SK-MEL-5 (cell line): ENCODE data around the gene FAM168A. TPM values are rescaled to one million over a fixed set of nuclear protein-coding genes. Genes with fewer than 3 reads are reported as not detected.
A peak's percentile ranks its signal among the peaks of the same experiment; 100 is the strongest.

Experiments
- DNase-seq: peaks from one replicate; pipeline ENCODE4 v3.0.0-alpha.2; 2016; ENCODE audit warnings: low read depth, low spot score
- in situ Hi-C: cut with HindIII; loops from 2 replicates; pipeline ENCODE4 v1.10.0; 2016; ENCODE audit warnings: low sequenced_read_pairs, high pct_unique_total_duplicates, low pct_unique_long_range_greater_than_20kb
- total RNA-seq: library from RNA; depleted of rRNA; stranded (reverse); fragments of >200 nt; shearing (Covaris generic); gene quantifications from 2 replicates; pipeline ENCODE4 v1.2.3, GENCODE V29; 2014

Gene FAM168A
- total RNA-seq, 1 experiment from 2014 or later = 27.0 TPM

DNA sequence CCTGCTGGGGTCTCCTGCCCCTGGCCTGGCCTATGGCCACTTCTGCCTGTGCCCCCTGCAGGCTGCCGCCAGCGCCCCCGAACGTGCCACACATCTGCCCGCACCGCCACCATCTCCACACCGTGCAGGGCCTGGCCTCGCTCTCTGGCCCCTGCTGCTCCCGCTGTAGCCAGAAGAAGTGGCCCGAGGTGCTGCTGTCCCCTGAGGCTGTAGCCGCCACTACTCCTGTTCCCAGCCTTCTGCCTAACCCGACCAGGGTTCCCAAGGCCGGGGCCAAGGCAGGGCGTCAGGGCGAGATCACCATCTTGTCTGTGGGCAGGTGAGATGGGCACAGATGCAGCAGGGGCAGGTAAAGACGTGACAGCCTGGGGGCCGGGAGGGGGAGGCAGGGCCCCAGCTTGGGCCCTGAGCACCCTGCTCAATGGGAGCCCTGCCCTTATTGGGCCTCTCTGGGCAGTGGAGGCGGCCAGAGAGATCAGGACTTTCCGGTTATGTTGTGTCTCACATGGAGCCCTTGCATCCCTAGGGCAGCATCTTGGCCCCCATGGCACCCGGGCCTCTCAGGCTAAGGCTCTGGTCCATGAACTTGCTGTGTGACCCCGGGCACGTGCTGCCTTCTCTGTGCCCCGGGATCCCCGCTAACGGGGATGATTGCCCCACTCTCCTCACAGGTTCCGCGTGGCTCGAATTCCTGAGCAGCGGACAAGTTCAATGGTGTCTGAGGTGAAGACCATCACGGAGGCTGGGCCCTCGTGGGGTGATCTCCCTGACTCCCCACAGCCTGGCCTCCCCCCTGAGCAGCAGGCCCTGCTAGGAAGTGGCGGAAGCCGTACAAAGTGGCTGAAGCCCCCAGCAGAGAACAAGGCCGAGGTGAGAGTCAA is 203.3 kb downstream of the FAM168A start:
- in situ Hi-C loops = no loop called here
- DNase-seq = no peak

- DNase-seq = peak; percentile 88
- in situ Hi-C loops = no loop called here
These were observed 204.2 kb downstream of the FAM168A start for GRCh38 chr11:73393479-73394415.

DNA sequence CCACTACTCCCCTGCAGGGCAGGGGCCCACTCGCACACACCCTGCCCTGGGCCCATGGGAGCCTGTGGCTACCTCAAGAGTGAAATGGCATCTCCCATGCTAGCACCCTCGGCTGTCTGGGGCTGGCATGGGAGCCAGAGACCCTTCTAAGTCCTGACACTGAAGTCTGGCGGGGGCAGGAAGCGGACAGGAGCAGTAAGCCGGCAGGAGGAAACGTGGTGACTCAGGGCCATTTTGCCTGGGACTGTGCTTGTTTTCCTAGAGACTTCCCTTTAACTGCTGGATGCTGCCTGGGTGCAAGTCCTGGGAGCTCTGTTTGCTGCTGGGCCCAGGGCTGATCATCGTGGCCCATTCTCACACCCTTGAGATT is 204.9 kb downstream of the FAM168A start:
- in situ Hi-C loops = no loop called here
- no peak for DNase-seq

- DNase-seq = no peak
- in situ Hi-C loops = no loop called here
These were observed 205.6 kb downstream of the FAM168A start for GRCh38 chr11:73392108-73393010.

- in situ Hi-C loops = no loop called here
- no peak for DNase-seq
These were observed 206.2 kb downstream of the FAM168A start for GRCh38 chr11:73391665-73392064.

DNA sequence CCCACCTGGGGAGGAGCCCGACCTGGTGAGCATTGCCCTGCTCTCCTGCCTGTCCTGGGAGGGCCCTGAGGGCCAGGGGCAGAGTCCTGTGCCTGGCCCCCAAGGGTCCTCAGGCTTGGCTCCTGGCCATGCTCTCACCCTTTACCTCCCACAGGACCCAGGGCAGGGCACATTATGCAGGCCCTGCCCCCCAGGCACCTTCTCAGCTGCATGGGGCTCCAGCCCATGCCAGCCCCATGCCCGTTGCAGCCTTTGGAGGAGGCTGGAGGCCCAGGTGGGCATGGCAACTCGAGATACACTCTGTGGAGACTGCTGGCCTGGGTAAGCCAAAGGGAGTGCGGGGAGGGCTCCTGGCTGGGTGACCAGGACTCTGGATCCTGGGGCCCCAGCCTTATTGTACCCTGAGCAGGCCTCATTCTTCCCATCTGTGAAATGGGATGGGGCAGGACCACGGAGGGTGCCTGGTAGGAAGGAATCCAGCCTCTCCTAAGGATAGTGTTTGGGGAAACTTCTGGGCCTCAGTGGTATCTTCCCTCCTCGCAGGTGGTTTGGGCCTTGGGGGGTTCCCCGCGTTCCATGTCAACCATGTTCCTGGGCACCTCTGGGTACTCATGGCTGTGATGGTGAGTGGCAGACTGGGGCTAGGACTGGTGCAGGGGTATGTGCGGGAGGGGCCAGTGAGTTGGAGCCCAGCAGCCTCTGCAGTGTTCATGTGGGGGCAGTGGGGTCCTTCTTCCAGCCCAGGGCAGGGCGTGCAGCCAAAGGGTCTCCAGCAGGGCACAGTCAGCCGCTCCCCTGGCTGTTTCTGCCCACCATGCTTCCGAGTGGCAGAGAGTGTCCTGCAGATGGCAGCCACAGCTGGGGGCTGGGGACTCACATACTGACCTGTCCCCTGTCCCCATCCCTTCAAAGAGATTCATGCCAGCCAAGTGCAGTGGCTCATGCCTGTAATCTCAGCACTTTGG is 207.0 kb downstream of the FAM168A start:
- in situ Hi-C loops = no loop called here
- DNase-seq = no peak

- in situ Hi-C loops = no loop called here
These were observed 208.0 kb downstream of the FAM168A start for GRCh38 chr11:73389916-73390315.

GRCh38 chr11:73389134-73389525 is 208.8 kb downstream of the FAM168A start:
- in situ Hi-C loops = no loop called here
- no peak for DNase-seq

More at GRCh38 chr11:73389916-73390315, 208.0 kb downstream of the FAM168A start:
- DNase-seq = no peak

DNA sequence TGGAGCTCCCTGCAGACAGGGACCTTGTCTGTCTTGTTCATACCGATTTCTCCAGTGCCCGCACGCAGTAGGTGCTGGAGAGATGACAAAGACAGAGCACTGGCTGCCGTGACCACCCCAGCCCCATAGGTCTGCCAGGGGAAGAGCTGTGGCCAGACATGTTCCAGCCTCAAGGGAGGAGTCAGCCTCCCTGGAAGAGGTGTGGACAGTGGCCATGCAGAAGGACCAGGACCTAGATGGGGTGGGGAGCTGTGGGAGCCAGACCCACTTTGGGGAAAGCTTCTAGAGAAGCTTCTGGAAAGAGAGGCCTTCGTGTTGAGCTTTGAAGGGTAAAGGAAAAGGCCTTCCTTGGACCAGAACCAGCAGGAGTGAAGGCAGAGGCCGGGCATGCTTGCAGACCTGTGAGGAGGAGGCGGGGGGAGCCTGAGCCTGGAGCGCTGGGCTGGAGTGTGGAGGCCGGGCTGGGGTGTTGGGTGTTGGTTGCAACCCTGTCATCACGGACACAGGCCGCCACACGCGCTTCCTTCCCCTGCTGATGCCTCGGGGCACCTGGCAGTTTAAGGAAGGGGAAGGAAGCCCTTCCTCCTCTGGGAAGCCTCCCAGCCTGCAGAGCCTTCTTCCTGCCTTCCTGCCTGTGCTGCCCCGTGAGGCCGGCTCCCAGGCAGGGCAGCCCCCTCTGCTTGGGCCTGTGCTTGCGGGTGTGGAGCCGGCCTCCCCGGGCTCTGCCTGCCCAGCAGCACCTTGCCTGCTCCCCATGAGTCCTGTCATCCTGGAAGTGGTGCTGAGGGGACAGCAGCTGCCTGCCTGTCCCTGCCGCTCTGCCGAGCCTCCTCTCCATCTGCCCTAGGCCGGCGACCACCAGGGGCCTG is 209.4 kb downstream of the FAM168A start:
- in situ Hi-C loops = no loop called here
- DNase-seq = no peak

DNA sequence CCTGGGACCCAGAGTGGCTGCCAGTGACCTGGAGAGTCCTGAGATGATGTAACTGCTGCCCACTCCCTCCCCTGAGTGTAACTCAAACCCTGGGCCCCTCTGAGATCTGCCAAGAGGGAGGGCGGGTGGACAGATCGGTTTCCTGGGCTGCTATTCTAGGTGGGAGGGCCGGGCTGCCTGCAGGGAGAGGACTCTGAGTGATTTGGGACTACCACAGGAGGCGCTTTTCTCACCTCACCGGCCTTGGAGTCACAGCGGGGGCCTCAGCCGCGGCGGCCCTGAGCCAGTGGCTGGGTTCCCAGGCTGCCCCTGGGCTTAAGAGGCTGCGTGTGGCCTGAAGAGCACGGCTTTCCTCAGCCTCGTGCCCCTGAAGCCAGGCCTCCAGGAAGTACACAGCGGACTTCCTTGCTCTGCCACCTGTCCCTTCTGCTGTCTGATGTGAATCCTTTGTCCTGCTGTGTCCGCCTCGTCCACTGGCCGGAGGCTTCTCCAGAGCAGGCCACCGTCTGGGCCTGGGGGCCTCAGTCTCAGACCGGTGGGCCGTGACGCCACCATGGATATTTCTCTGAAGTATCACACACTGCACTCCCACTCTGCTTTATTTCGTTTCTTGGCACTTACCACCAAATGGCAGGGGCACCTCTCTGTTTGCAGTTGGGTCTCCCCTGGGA is 210.2 kb downstream of the FAM168A start:
- DNase-seq = no peak
- in situ Hi-C loops = no loop called here

DNA sequence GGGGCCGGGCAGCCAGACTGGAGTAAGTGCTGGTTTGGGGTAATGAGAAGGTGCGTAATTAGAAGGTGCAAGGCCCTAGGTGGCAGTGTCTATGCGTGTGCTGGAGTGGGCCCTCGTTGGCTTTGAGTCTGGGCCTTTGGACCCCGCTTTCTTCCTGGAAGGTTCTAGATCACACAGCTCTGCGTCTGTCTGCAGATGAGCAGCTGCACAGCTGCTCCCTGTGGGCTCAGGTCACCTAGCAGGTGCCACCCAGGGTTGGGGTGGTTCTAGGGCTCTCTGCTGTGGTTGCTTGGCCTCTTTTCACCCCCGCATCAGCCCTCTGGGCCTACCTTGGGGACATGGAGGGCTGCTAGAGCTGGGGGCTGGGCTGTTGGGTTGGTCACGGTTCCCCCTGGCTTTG is 211.4 kb downstream of the FAM168A start:
- no peak for DNase-seq
- in situ Hi-C loops = no loop called here

DNA sequence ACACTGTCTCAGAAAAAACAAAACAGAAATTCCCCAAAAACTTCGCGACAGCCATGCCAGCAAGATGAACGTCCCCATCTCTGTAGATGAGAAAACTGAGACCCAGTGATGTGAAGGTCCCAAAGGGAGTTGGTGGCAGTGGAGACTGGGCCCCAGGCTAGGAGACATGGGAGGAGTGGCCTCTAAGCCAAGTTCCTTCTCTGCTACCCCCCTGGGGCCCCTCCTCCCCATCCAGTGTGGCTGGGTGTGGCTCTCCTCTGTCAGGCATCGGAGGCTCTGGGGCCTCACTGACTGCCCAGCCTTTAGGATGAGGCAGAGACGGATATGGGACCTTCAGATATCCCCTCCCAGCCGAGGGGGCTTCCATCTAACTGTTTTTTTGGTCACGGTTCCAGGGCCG is 211.9 kb downstream of the FAM168A start:
- in situ Hi-C loops = no loop called here
- DNase-seq = no peak

- in situ Hi-C loops = no loop called here
- DNase-seq = no peak
These were observed 212.8 kb downstream of the FAM168A start for GRCh38 chr11:73384872-73385689.

DNA sequence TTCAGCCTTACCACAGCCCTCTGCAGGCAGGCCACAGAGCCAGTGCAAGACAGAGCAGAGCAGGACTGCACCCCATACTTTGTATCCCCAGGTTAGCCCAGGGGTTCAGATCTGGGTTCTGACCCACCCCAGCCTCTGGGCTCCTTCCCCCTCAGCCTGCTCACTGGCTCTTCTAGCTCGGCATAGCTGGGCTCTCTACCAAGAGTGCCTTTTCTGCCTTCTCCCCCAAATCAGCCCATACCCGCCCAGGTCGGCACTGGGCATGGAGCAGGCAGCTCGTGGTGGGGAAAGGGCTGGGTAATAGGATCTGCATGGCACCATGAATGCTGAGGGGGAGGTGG is 213.4 kb downstream of the FAM168A start:
- no peak for DNase-seq
- in situ Hi-C loops = no loop called here

- DNase-seq = no peak
- in situ Hi-C loops = no loop called here
These were observed 213.8 kb downstream of the FAM168A start for GRCh38 chr11:73384125-73384441.
